Measurements from ENCODE around the gene TGFBR2. TPM values are rescaled to one million over a fixed set of nuclear protein-coding genes. Genes with fewer than 3 reads are reported as not detected.

Gene TGFBR2
- total and polyA plus RNA-seq, 2 of the 13 experiments (the other 11 are each of a cell fraction or from before 2014, with no cell fraction given), result 82.2 to 187 TPM

DNA sequence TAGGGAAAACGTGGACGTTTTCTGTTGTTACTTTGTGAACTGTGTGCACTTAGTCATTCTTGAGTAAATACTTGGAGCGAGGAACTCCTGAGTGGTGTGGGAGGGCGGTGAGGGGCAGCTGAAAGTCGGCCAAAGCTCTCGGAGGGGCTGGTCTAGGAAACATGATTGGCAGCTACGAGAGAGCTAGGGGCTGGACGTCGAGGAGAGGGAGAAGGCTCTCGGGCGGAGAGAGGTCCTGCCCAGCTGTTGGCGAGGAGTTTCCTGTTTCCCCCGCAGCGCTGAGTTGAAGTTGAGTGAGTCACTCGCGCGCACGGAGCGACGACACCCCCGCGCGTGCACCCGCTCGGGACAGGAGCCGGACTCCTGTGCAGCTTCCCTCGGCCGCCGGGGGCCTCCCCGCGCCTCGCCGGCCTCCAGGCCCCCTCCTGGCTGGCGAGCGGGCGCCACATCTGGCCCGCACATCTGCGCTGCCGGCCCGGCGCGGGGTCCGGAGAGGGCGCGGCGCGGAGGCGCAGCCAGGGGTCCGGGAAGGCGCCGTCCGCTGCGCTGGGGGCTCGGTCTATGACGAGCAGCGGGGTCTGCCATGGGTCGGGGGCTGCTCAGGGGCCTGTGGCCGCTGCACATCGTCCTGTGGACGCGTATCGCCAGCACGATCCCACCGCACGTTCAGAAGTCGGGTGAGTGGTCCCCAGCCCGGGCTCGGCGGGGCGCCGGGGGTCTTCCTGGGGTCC lies at the start of gene TGFBR2 (continued):
- TF ChIP-seq, protein P1, sequence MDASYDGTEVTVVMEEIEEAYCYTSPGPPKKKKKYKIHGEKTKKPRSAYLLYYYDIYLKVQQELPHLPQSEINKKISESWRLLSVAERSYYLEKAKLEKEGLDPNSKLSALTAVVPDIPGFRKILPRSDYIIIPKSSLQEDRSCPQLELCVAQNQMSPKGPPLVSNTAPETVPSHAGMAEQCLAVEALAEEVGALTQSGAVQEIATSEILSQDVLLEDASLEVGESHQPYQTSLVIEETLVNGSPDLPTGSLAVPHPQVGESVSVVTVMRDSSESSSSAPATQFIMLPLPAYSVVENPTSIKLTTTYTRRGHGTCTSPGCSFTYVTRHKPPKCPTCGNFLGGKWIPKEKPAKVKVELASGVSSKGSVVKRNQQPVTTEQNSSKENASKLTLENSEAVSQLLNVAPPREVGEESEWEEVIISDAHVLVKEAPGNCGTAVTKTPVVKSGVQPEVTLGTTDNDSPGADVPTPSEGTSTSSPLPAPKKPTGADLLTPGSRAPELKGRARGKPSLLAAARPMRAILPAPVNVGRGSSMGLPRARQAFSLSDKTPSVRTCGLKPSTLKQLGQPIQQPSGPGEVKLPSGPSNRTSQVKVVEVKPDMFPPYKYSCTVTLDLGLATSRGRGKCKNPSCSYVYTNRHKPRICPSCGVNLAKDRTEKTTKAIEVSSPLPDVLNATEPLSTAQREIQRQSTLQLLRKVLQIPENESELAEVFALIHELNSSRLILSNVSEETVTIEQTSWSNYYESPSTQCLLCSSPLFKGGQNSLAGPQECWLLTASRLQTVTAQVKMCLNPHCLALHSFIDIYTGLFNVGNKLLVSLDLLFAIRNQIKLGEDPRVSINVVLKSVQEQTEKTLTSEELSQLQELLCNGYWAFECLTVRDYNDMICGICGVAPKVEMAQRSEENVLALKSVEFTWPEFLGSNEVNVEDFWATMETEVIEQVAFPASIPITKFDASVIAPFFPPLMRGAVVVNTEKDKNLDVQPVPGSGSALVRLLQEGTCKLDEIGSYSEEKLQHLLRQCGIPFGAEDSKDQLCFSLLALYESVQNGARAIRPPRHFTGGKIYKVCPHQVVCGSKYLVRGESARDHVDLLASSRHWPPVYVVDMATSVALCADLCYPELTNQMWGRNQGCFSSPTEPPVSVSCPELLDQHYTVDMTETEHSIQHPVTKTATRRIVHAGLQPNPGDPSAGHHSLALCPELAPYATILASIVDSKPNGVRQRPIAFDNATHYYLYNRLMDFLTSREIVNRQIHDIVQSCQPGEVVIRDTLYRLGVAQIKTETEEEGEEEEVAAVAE (CRISPR knock-in tag; IDR thresholded peaks at IDR 0.05; ENCODE audit: borderline replicate concordance), result peak; percentile 18; the same call in 1 of the 2 replicates
- no peak for TF ChIP-seq JDP2 (CRISPR knock-in tag; IDR thresholded peaks at IDR 0.05; ENCODE audit: borderline replicate concordance)
- TF ChIP-seq ZNF792 (CRISPR knock-in tag; IDR thresholded peaks at IDR 0.05), result peak; percentile 55; the same call in 1 of the 2 replicates
- peak; percentile 46; the same call in 1 of the 2 replicates for TF ChIP-seq AKAP8 (CRISPR knock-in tag; IDR thresholded peaks at IDR 0.05)
- no peak for TF ChIP-seq ZNF75D (CRISPR knock-in tag; IDR thresholded peaks at IDR 0.05; ENCODE audit: borderline replicate concordance)
- no peak; the same call in 1 of the 2 replicates for TF ChIP-seq ZNF598 (CRISPR knock-in tag; IDR thresholded peaks at IDR 0.05; ENCODE audit: borderline replicate concordance)
- TF ChIP-seq ZBTB38 (CRISPR knock-in tag; IDR thresholded peaks at IDR 0.05), result peak; percentile 72; the same call in 1 of the 2 replicates
- no peak; the same call in 1 of the 2 replicates for TF ChIP-seq FOXC1 (CRISPR knock-in tag; IDR thresholded peaks at IDR 0.05; ENCODE audit: borderline replicate concordance)
- TF ChIP-seq, protein P2, sequence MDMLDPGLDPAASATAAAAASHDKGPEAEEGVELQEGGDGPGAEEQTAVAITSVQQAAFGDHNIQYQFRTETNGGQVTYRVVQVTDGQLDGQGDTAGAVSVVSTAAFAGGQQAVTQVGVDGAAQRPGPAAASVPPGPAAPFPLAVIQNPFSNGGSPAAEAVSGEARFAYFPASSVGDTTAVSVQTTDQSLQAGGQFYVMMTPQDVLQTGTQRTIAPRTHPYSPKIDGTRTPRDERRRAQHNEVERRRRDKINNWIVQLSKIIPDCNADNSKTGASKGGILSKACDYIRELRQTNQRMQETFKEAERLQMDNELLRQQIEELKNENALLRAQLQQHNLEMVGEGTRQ (IDR thresholded peaks at IDR 0.05; ENCODE audit: low read depth, low read length), result no peak
- TF ChIP-seq, protein P2 (CRISPR knock-in tag; IDR thresholded peaks at IDR 0.05; ENCODE audit: borderline replicate concordance), result no peak
- no peak; the same call in 1 of the 2 replicates for TF ChIP-seq SIN3B (IDR thresholded peaks at IDR 0.05; ENCODE audit: low read length)
- TF ChIP-seq, protein P3, sequence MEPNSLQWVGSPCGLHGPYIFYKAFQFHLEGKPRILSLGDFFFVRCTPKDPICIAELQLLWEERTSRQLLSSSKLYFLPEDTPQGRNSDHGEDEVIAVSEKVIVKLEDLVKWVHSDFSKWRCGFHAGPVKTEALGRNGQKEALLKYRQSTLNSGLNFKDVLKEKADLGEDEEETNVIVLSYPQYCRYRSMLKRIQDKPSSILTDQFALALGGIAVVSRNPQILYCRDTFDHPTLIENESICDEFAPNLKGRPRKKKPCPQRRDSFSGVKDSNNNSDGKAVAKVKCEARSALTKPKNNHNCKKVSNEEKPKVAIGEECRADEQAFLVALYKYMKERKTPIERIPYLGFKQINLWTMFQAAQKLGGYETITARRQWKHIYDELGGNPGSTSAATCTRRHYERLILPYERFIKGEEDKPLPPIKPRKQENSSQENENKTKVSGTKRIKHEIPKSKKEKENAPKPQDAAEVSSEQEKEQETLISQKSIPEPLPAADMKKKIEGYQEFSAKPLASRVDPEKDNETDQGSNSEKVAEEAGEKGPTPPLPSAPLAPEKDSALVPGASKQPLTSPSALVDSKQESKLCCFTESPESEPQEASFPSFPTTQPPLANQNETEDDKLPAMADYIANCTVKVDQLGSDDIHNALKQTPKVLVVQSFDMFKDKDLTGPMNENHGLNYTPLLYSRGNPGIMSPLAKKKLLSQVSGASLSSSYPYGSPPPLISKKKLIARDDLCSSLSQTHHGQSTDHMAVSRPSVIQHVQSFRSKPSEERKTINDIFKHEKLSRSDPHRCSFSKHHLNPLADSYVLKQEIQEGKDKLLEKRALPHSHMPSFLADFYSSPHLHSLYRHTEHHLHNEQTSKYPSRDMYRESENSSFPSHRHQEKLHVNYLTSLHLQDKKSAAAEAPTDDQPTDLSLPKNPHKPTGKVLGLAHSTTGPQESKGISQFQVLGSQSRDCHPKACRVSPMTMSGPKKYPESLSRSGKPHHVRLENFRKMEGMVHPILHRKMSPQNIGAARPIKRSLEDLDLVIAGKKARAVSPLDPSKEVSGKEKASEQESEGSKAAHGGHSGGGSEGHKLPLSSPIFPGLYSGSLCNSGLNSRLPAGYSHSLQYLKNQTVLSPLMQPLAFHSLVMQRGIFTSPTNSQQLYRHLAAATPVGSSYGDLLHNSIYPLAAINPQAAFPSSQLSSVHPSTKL (CRISPR knock-in tag; IDR thresholded peaks at IDR 0.05), result peak; percentile 90
- TF ChIP-seq, protein P4, sequence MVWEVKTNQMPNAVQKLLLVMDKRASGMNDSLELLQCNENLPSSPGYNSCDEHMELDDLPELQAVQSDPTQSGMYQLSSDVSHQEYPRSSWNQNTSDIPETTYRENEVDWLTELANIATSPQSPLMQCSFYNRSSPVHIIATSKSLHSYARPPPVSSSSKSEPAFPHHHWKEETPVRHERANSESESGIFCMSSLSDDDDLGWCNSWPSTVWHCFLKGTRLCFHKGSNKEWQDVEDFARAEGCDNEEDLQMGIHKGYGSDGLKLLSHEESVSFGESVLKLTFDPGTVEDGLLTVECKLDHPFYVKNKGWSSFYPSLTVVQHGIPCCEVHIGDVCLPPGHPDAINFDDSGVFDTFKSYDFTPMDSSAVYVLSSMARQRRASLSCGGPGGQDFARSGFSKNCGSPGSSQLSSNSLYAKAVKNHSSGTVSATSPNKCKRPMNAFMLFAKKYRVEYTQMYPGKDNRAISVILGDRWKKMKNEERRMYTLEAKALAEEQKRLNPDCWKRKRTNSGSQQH (CRISPR knock-in tag; IDR thresholded peaks at IDR 0.05; ENCODE audit: low read depth), result no peak
- TF ChIP-seq ZNF557 (CRISPR knock-in tag; IDR thresholded peaks at IDR 0.05), result no peak
- TF ChIP-seq ESRRA (CRISPR knock-in tag; IDR thresholded peaks at IDR 0.05; ENCODE audit: low read depth), result peak; percentile 25; the same call in 1 of the 2 replicates
- no peak for TF ChIP-seq KDM5A (IDR thresholded peaks at IDR 0.05; ENCODE audit: borderline replicate concordance, low read length)
- TF ChIP-seq NCOR1 (IDR thresholded peaks at IDR 0.05; ENCODE audit: borderline replicate concordance, low read length), result peak; percentile 63; the same call in 1 of the 2 replicates
- TF ChIP-seq POLR2A (IDR thresholded peaks at IDR 0.05; ENCODE audit: insufficient read depth in 1 of 2, low read depth in 2 of 2, low read length in 2 of 2), result peak; percentile 73 to 93

All from HepG2 (cell line).